Mucosa of stomach (tissue), 1 donor: ENCODE data around the gene HLA-G.
"Not testable (repeated sequence)": the region's sequence is repeated elsewhere in the genome, so short reads cannot be mapped to it uniquely, and the experiment has no call there.

Experiments used
- H3K27me3 ChIP-seq: one replicate; pipeline ENCODE4 v1.7.0; 2013; ENCODE audit warnings: mild to moderate bottlenecking, low read length; ENCODE audit not compliant: control insufficient read depth, insufficient read depth
- H3K36me3 ChIP-seq: one replicate; pipeline ENCODE4 v1.7.0; 2013; ENCODE audit warnings: low read length; ENCODE audit not compliant: control insufficient read depth, insufficient read depth
- H3K4me1 ChIP-seq: one replicate; pipeline ENCODE4 v1.7.0; 2013; ENCODE audit warnings: mild to moderate bottlenecking, low read length; ENCODE audit not compliant: control insufficient read depth, insufficient read depth
- H3K4me3 ChIP-seq: one replicate; pipeline ENCODE4 v1.7.0; 2013; ENCODE audit warnings: low read length
- H3K9ac ChIP-seq: one replicate; pipeline ENCODE4 v1.7.0; 2013; ENCODE audit warnings: mild to moderate bottlenecking, low read length, moderate library complexity
- H3K9me3 ChIP-seq: one replicate; pipeline ENCODE4 v1.7.0; 2013; ENCODE audit warnings: mild to moderate bottlenecking, low read length, moderate library complexity; ENCODE audit not compliant: control insufficient read depth
- donor health status: Pancreatic carcinoma.

Gene HLA-G

GRCh38 chr6:29851190-29851589, 23.6 kb downstream of the HLA-G start:
- no peaks in the 10 kb centered on the region for H3K9me3 ChIP-seq
- H3K4me1 ChIP-seq = no peaks in the 10 kb centered on the region
- H3K4me3 ChIP-seq = no peak overlapping the region
- H3K36me3 ChIP-seq = no peaks in the 10 kb centered on the region
- peaks cover 17% of the 10 kb centered on the region for H3K27me3 ChIP-seq
- H3K9ac ChIP-seq = no peak overlapping the region

GRCh38 chr6:29853245-29853644, 25.6 kb downstream of the HLA-G start:
- Histone ChIP-seq H3K36me3 (no peaks in the 10 kb centered on the region), H3K27me3 (peaks cover 17% of the 10 kb centered on the region)

GRCh38 chr6:29858006-29858405, 30.4 kb downstream of the HLA-G start:
- no peaks in the 10 kb centered on the region for H3K36me3 ChIP-seq
- no peaks in the 10 kb centered on the region for H3K4me1 ChIP-seq
- H3K4me3 ChIP-seq = no peak overlapping the region
- H3K27me3 ChIP-seq = peaks cover 3% of the 10 kb centered on the region
- no peak overlapping the region for H3K9ac ChIP-seq
- H3K9me3 ChIP-seq = no peaks in the 10 kb centered on the region

More at GRCh38 chr6:29853245-29853644, 25.6 kb downstream of the HLA-G start:
- Histone ChIP-seq H3K9ac (no peak overlapping the region), H3K4me3 (no peak overlapping the region), H3K4me1 (no peaks in the 10 kb centered on the region), H3K9me3 (no peaks in the 10 kb centered on the region)

- Histone ChIP-seq H3K4me3 (no peak overlapping the region), H3K9me3 (no peaks in the 10 kb centered on the region), H3K36me3 (no peaks in the 10 kb centered on the region), H3K27me3 (peaks cover 22% of the 10 kb centered on the region), H3K9ac (no peak overlapping the region), H3K4me1 (no peaks in the 10 kb centered on the region)
These were observed 34.1 kb downstream of the HLA-G start for GRCh38 chr6:29861521-29862255.

- no peaks in the 10 kb centered on the region for H3K36me3 ChIP-seq
- no peaks in the 10 kb centered on the region for H3K4me1 ChIP-seq
- H3K9me3 ChIP-seq = no peaks in the 10 kb centered on the region
- no peak overlapping the region for H3K9ac ChIP-seq
- H3K27me3 ChIP-seq = peaks cover 38% of the 10 kb centered on the region
- H3K4me3 ChIP-seq = no peak overlapping the region
These were observed 36.6 kb downstream of the HLA-G start for GRCh38 chr6:29864037-29864810.

- Histone ChIP-seq H3K9me3 (no peaks in the 10 kb centered on the region), H3K4me1 (no peaks in the 10 kb centered on the region), H3K36me3 (no peaks in the 10 kb centered on the region), H3K4me3 (no peak overlapping the region), H3K9ac (no peak overlapping the region), H3K27me3 (peaks cover 38% of the 10 kb centered on the region)
These were observed 38.0 kb downstream of the HLA-G start for GRCh38 chr6:29865631-29866030.

GRCh38 chr6:29870104-29870503, 42.5 kb downstream of the HLA-G start:
- H3K27me3 ChIP-seq = peaks cover 23% of the 10 kb centered on the region
- H3K9me3 ChIP-seq = no peaks in the 10 kb centered on the region
- H3K4me1 ChIP-seq = no peaks in the 10 kb centered on the region
- no peak overlapping the region for H3K9ac ChIP-seq
- H3K4me3 ChIP-seq = no peak overlapping the region
- no peaks in the 10 kb centered on the region for H3K36me3 ChIP-seq

- no peaks in the 10 kb centered on the region for H3K4me1 ChIP-seq
- no peaks in the 10 kb centered on the region for H3K36me3 ChIP-seq
- H3K9ac ChIP-seq = no peak overlapping the region
- H3K9me3 ChIP-seq = no peaks in the 10 kb centered on the region
- peaks cover 7% of the 10 kb centered on the region for H3K27me3 ChIP-seq
- no peak overlapping the region for H3K4me3 ChIP-seq
These were observed 45.2 kb downstream of the HLA-G start for GRCh38 chr6:29872791-29873190.

- Histone ChIP-seq H3K4me3 (no peak overlapping the region), H3K4me1 (no peaks in the 10 kb centered on the region), H3K9me3 (no peaks in the 10 kb centered on the region), H3K27me3 (no peaks in the 10 kb centered on the region), H3K9ac (no peak overlapping the region), H3K36me3 (no peaks in the 10 kb centered on the region)
These were observed 47.6 kb downstream of the HLA-G start for GRCh38 chr6:29875257-29875656.

GRCh38 chr6:29875734-29876133, 48.1 kb downstream of the HLA-G start:
- not testable (repeated sequence) for H3K27me3 ChIP-seq, H3K9me3 ChIP-seq, H3K9ac ChIP-seq

More at GRCh38 chr6:29875734-29876133, 48.1 kb downstream of the HLA-G start:
- H3K36me3 ChIP-seq, H3K4me3 ChIP-seq, H3K4me1 ChIP-seq: not testable (repeated sequence)
